ENCODE data around the gene SLC25A22. TPM values are rescaled to one million over a fixed set of nuclear protein-coding genes. Genes with fewer than 3 reads are reported as not detected.

The SLC25A22 gene
- total RNA-seq, 1 experiment from 2014 or later = 24.6 TPM

DNA sequence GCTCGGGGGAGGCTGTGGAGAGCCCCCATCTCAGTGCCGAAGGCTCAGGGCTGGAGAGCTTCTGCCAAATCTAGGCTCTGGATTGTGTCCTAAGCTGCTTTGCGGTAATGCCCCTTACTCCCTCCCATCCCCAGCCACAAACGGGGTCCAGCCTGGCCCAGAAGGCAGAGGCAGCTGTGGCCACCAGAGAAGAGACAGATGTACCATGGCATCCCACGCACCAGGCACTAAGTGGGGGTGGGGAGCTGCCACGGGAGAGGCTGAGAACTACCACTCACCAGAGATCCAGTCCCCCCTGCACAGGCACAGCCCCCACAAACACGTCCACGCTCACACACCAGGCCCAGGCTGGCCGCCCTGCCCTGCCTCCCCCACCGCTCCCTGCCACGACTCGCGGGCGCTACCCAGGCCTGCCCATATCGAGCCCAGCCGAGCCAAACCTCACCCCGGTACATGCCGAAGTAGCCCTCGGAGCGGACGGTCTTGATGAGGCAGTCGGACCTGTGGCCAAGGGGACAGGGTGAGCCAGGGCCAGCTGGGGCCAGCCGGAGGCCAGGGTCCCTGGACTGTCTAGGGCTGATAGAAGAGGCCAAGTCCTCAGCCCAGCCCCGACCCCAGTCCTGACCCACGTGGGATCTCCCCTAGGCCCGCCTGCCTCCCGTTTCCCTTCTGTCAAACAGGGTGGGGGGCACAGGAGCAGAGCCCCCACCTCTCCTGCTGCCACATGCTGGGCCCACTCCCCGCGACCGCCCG, 3.9 kb downstream of the SLC25A22 start:
- Histone ChIP-seq H3K4me2 (no peak overlapping the region), H4K20me1 (ENCODE audit: insufficient read depth) (no peaks in the 10 kb centered on the region), H3F3A (ENCODE audit: insufficient read depth, low read depth) (peaks cover 7% of the 10 kb centered on the region; the same call in 1 of the 2 replicates), H3K79me2 (ENCODE audit: low read depth) (no peaks in the 10 kb centered on the region), H3K9me2 (ENCODE audit: insufficient read depth) (no peaks in the 10 kb centered on the region), H3K36me3 (ENCODE audit: low read depth) (no peaks in the 10 kb centered on the region), H3K4me1 (replicated peaks; ENCODE audit: insufficient read depth) (peaks cover 8% of the 10 kb centered on the region), H2AFZ (no peak overlapping the region), H3K27ac (no peak overlapping the region), H3K9me3 (ENCODE audit: insufficient read depth, low read depth) (no peaks in the 10 kb centered on the region), H3K4me3 (no peak overlapping the region), H3K27me3 (ENCODE audit: insufficient read depth, low read depth) (no peaks in the 10 kb centered on the region)
- TF ChIP-seq EZH2 (IDR thresholded peaks at IDR 0.05; ENCODE audit: low read depth) = no peak
- TF ChIP-seq, protein P1, sequence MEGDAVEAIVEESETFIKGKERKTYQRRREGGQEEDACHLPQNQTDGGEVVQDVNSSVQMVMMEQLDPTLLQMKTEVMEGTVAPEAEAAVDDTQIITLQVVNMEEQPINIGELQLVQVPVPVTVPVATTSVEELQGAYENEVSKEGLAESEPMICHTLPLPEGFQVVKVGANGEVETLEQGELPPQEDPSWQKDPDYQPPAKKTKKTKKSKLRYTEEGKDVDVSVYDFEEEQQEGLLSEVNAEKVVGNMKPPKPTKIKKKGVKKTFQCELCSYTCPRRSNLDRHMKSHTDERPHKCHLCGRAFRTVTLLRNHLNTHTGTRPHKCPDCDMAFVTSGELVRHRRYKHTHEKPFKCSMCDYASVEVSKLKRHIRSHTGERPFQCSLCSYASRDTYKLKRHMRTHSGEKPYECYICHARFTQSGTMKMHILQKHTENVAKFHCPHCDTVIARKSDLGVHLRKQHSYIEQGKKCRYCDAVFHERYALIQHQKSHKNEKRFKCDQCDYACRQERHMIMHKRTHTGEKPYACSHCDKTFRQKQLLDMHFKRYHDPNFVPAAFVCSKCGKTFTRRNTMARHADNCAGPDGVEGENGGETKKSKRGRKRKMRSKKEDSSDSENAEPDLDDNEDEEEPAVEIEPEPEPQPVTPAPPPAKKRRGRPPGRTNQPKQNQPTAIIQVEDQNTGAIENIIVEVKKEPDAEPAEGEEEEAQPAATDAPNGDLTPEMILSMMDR (conservative IDR thresholded peaks at IDR 0.05) = no peak
- no peak for DNase-seq
- POLR2A ChIA-PET (ENCODE audit: unreplicated experiment) = interaction anchor here (0.9 kb wide), 1 partner anchor 10 kb away, joined by 3 read pairs; no protein-coding TSS in a partner anchor
- intact Hi-C loops (cut with micrococcal nuclease; ENCODE audit: unreplicated experiment) = no loop called here
- BruUV-seq (replicated peaks) = no TSS peak
- CTCF ChIA-PET = no interaction called here

DNA sequence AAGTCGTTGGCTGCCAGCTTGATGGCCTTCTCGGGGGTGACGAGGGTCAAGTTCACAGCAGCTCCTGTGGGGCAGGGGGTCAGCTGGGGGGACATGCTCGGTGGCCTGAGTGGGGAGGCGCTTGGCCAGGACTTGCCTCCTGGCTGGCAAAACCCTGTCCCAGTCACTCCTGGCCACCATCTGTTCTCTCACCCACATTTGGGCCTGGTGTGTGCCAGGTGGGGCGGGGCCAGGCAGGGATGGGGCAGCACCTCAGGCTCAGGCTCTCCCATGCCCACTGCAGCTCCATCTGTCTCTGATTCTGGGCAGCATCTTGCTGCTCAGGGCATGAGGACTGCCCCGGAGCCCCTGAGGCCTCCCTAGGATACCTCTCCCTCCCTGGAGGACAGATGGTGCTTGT, 4.5 kb downstream of the SLC25A22 start:
- Histone ChIP-seq H4K20me1 (ENCODE audit: insufficient read depth) (no peaks in the 10 kb centered on the region), H3F3A (ENCODE audit: insufficient read depth, low read depth) (peaks cover 7% of the 10 kb centered on the region; the same call in 1 of the 2 replicates), H3K27me3 (ENCODE audit: insufficient read depth, low read depth) (no peaks in the 10 kb centered on the region), H3K4me2 (no peak overlapping the region), H3K4me3 (no peak overlapping the region), H3K79me2 (ENCODE audit: low read depth) (no peaks in the 10 kb centered on the region), H3K9me2 (ENCODE audit: insufficient read depth) (no peaks in the 10 kb centered on the region), H3K9me3 (ENCODE audit: insufficient read depth, low read depth) (no peaks in the 10 kb centered on the region), H3K36me3 (ENCODE audit: low read depth) (no peaks in the 10 kb centered on the region), H3K4me1 (replicated peaks; ENCODE audit: insufficient read depth) (peaks cover 8% of the 10 kb centered on the region), H2AFZ (no peak overlapping the region), H3K27ac (no peak overlapping the region)
- CTCF ChIA-PET = no interaction called here
- POLR2A ChIA-PET (ENCODE audit: unreplicated experiment) = interaction anchor here (0.9 kb wide), 1 partner anchor 10 kb away, joined by 3 read pairs; no protein-coding TSS in a partner anchor
- DNase-seq = no peak
- intact Hi-C loops (cut with micrococcal nuclease; ENCODE audit: unreplicated experiment) = no loop called here
- TF ChIP-seq, protein P1 (conservative IDR thresholded peaks at IDR 0.05) = no peak
- TF ChIP-seq EZH2 (IDR thresholded peaks at IDR 0.05; ENCODE audit: low read depth) = no peak
- BruUV-seq (replicated peaks) = no TSS peak

DNA sequence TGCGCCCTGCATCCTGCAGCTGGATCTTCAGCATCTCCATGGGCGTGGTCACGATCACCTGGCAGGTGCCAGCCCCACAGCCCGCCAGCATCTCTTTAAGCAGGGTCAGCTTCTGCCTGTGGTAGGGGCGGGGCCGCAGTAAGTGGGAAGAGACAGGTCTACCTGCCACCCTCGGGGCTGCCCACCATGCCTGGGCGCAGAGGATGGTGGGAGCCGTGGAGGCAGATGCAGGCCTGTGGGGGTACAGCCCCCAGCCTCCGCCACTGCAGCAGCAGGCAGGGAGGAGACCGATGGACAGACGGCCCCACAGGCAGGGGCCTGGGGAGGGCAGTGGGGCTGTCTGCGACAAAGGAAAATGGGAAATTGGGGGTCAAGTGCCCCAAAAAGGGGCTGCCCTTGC, 5.2 kb downstream of the SLC25A22 start:
- Histone ChIP-seq H3K27ac (no peak overlapping the region), H3K9me2 (ENCODE audit: insufficient read depth) (no peaks in the 10 kb centered on the region), H3K4me3 (no peak overlapping the region), H2AFZ (no peak overlapping the region), H3K4me1 (replicated peaks; ENCODE audit: insufficient read depth) (peaks cover 8% of the 10 kb centered on the region), H4K20me1 (ENCODE audit: insufficient read depth) (no peaks in the 10 kb centered on the region), H3K36me3 (ENCODE audit: low read depth) (no peaks in the 10 kb centered on the region), H3K9me3 (ENCODE audit: insufficient read depth, low read depth) (no peaks in the 10 kb centered on the region), H3F3A (ENCODE audit: insufficient read depth, low read depth) (peaks cover 7% of the 10 kb centered on the region; the same call in 1 of the 2 replicates), H3K4me2 (no peak overlapping the region), H3K27me3 (ENCODE audit: insufficient read depth, low read depth) (no peaks in the 10 kb centered on the region), H3K79me2 (ENCODE audit: low read depth) (no peaks in the 10 kb centered on the region)
- ChIA-PET CTCF (no interaction called here), POLR2A (ENCODE audit: unreplicated experiment) (no interaction called here)
- no peak for TF ChIP-seq EZH2 (IDR thresholded peaks at IDR 0.05; ENCODE audit: low read depth)
- TF ChIP-seq, protein P1 (conservative IDR thresholded peaks at IDR 0.05) = no peak
- BruUV-seq (replicated peaks) = no TSS peak
- intact Hi-C loops (cut with micrococcal nuclease; ENCODE audit: unreplicated experiment) = no loop called here
- no peak for DNase-seq
